A549 (cell line): ENCODE measurements around the gene RPL22.

Experiments used
- CEBPB ChIP-seq, 2 experiments: fragments of >200 bp in 1 of 2; sonication (Bioruptor Twin) in 1 of 2; formaldehyde crosslinking in 1 of 2; IDR thresholded peaks; 2 replicates each; pipeline ENCODE4 v1.6.1; 2012 to 2016
- CTCF ChIP-seq: fragments of >200 bp; sonication (Bioruptor Twin); formaldehyde crosslinking; IDR thresholded peaks from 3 replicates; pipeline ENCODE4 v1.5.1; 2016
- KDM1A ChIP-seq: fragments of 200-600 bp; sonication (generic); IDR thresholded peaks from 2 replicates; pipeline ENCODE4 v1.6.1; 2016; ENCODE audit warnings: low read depth, mild to moderate bottlenecking
- NFE2L2 ChIP-seq: fragments of 150-350 bp; conservative IDR thresholded peaks from 2 replicates; pipeline ENCODE4 v1.6.1; 2014; ENCODE audit warnings: low read length

- TF ChIP-seq KDM1A = no peak
- TF ChIP-seq CTCF = no peak
- no peak for TF ChIP-seq CEBPB (IDR thresholded peaks at IDR 0.05)
- no peak for TF ChIP-seq NFE2L2
Observed at GRCh38 chr1:6142036-6142621, 57.3 kb downstream of the RPL22 start.
